ENCODE results near the gene GRIN2A. TPM values are rescaled to one million over a fixed set of nuclear protein-coding genes. Genes with fewer than 3 reads are reported as not detected.

Gene GRIN2A
- total RNA-seq, 1 donor from 2014 or later, result 6.8 TPM

DNA sequence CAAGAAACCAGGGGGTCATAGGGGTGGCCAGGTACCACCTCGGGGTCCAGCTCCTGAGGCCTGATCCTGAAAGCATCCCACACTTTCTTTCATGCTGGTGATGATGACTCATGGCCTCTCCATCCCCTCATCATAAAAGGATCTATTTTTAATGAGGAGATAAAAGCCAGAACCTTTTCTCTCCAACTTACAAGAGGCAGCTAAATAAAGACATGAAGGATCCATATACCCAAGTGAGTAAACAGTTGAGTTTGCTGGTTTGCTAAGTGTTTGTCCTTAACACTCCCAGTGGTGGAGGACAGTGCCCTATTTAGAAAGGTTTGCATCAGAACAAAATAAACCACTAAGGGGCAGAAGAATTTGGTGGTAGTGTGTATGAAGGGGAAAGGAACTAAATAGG, 383.8 kb downstream of the GRIN2A start:
- no peak for DNase-seq
- H3K4me3 Mint-ChIP-seq (ENCODE audit: unreplicated experiment), result no peak overlapping the region
- no peaks in the 10 kb centered on the region for H3K4me1 Mint-ChIP-seq (ENCODE audit: low read depth, unreplicated experiment)
- H3K36me3 Mint-ChIP-seq (ENCODE audit: unreplicated experiment), result peaks cover 10% of the 10 kb centered on the region
- H3K27ac Mint-ChIP-seq (ENCODE audit: unreplicated experiment), result no peak overlapping the region
- H3K27me3 Mint-ChIP-seq (ENCODE audit: unreplicated experiment), result peaks cover 2% of the 10 kb centered on the region
- TF ChIP-seq, protein P1, sequence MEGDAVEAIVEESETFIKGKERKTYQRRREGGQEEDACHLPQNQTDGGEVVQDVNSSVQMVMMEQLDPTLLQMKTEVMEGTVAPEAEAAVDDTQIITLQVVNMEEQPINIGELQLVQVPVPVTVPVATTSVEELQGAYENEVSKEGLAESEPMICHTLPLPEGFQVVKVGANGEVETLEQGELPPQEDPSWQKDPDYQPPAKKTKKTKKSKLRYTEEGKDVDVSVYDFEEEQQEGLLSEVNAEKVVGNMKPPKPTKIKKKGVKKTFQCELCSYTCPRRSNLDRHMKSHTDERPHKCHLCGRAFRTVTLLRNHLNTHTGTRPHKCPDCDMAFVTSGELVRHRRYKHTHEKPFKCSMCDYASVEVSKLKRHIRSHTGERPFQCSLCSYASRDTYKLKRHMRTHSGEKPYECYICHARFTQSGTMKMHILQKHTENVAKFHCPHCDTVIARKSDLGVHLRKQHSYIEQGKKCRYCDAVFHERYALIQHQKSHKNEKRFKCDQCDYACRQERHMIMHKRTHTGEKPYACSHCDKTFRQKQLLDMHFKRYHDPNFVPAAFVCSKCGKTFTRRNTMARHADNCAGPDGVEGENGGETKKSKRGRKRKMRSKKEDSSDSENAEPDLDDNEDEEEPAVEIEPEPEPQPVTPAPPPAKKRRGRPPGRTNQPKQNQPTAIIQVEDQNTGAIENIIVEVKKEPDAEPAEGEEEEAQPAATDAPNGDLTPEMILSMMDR (IDR thresholded peaks at IDR 0.05; ENCODE audit: partially characterized antibody, unreplicated experiment), result no peak
- no peaks in the 10 kb centered on the region for H3K9me3 Mint-ChIP-seq (ENCODE audit: unreplicated experiment)

DNA sequence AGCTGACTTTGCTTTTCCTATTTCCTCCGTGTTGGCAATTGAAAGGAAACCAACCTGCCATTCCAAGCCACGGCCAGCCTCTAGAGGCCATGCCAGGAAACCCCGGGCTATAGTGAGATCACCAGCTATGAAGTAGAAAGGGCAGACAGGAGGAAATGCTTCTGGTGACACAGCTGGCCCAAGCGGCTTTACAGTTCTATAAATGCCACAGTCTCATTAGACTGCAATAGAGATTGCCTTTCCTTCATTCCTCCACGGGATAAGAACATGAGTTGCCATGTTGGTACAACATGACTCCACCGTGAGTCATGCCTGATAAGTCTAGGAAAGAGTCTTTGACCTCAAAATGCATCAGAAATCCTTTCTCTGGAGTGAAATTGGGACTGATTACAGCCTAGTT, 384.9 kb downstream of the GRIN2A start:
- DNase-seq, result no peak
- Mint-ChIP-seq H3K4me1 (ENCODE audit: low read depth, unreplicated experiment) (no peaks in the 10 kb centered on the region), H3K4me3 (ENCODE audit: unreplicated experiment) (no peak overlapping the region), H3K27me3 (ENCODE audit: unreplicated experiment) (peaks cover 2% of the 10 kb centered on the region), H3K27ac (ENCODE audit: unreplicated experiment) (no peak overlapping the region), H3K36me3 (ENCODE audit: unreplicated experiment) (peaks cover 10% of the 10 kb centered on the region), H3K9me3 (ENCODE audit: unreplicated experiment) (no peaks in the 10 kb centered on the region)
- TF ChIP-seq, protein P1 (IDR thresholded peaks at IDR 0.05; ENCODE audit: partially characterized antibody, unreplicated experiment), result no peak

GRCh38 chr16:9793623-9794022, 388.6 kb downstream of the GRIN2A start:
- Mint-ChIP-seq H3K9me3 (ENCODE audit: unreplicated experiment) (no peaks in the 10 kb centered on the region), H3K27me3 (ENCODE audit: unreplicated experiment) (peaks cover 2% of the 10 kb centered on the region)
- DNase-seq, result no peak

GRCh38 chr16:9791556-9791955, 390.7 kb downstream of the GRIN2A start:
- Mint-ChIP-seq H3K36me3 (ENCODE audit: unreplicated experiment) (peaks cover 4% of the 10 kb centered on the region), H3K27ac (ENCODE audit: unreplicated experiment) (no peak overlapping the region), H3K4me1 (ENCODE audit: low read depth, unreplicated experiment) (no peaks in the 10 kb centered on the region), H3K27me3 (ENCODE audit: unreplicated experiment) (peaks cover 2% of the 10 kb centered on the region), H3K4me3 (ENCODE audit: unreplicated experiment) (no peak overlapping the region), H3K9me3 (ENCODE audit: unreplicated experiment) (no peaks in the 10 kb centered on the region)
- TF ChIP-seq, protein P1 (IDR thresholded peaks at IDR 0.05; ENCODE audit: partially characterized antibody, unreplicated experiment), result no peak
- no peak for DNase-seq

More at GRCh38 chr16:9793623-9794022, 388.6 kb downstream of the GRIN2A start:
- Mint-ChIP-seq H3K4me3 (ENCODE audit: unreplicated experiment) (no peak overlapping the region), H3K27ac (ENCODE audit: unreplicated experiment) (no peak overlapping the region), H3K4me1 (ENCODE audit: low read depth, unreplicated experiment) (no peaks in the 10 kb centered on the region), H3K36me3 (ENCODE audit: unreplicated experiment) (peaks cover 4% of the 10 kb centered on the region)
- TF ChIP-seq, protein P1 (IDR thresholded peaks at IDR 0.05; ENCODE audit: partially characterized antibody, unreplicated experiment), result no peak

DNA sequence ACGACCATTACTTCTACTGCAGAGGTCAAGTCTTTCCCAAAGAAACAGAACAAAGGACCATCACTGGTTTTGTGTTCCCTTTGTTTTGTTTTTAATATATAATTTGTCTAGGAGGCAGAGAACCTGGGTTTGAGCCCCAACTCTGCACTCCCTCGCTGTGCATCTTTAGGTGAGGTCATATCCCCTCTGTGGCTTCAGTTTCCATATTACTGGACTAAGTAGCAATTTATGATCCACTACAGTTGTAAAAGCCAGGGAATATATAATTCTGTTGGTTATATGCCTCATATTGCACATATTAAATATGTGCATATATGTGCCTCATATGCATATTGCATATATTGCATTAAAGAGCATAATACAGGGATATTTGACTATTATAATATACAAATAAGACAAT, 392.0 kb downstream of the GRIN2A start:
- peaks cover 2% of the 10 kb centered on the region for H3K27me3 Mint-ChIP-seq (ENCODE audit: unreplicated experiment)
- H3K36me3 Mint-ChIP-seq (ENCODE audit: unreplicated experiment), result peaks cover 4% of the 10 kb centered on the region
- no peaks in the 10 kb centered on the region for H3K4me1 Mint-ChIP-seq (ENCODE audit: low read depth, unreplicated experiment)
- DNase-seq, result no peak
- H3K4me3 Mint-ChIP-seq (ENCODE audit: unreplicated experiment), result no peak overlapping the region
- H3K9me3 Mint-ChIP-seq (ENCODE audit: unreplicated experiment), result no peaks in the 10 kb centered on the region
- TF ChIP-seq, protein P1 (IDR thresholded peaks at IDR 0.05; ENCODE audit: partially characterized antibody, unreplicated experiment), result no peak
- no peak overlapping the region for H3K27ac Mint-ChIP-seq (ENCODE audit: unreplicated experiment)

All from glutamatergic neuron (in vitro differentiated cells).